ENCODE results near the gene MTUS2.

GRCh38 chr13:28918030-28918429 lies 97.9 kb downstream of the MTUS2 start:
- TF ChIP-seq CTCF (conservative IDR thresholded peaks at IDR 0.05; ENCODE audit: low read depth, low read length): no peak
- no peak for TF ChIP-seq EZH2 (IDR thresholded peaks at IDR 0.05; ENCODE audit: borderline replicate concordance, low read depth, low read length, poor library complexity, severe bottlenecking)
